GM13976 (cell line): ENCODE measurements around the gene CCDC170.

ENCODE experiments used
- DNase-seq: peaks from one replicate; pipeline ENCODE4 v3.0.0; 2012; ENCODE audit warnings: low spot score
- in situ Hi-C: fragments of 300-500 bp; cut with MboI; formaldehyde crosslinking; loops from one replicate; pipeline ENCODE4 v1.12.0; 2022; ENCODE audit warnings: low sequenced_read_pairs, mixed read lengths, inconsistent platforms; ENCODE audit not compliant: unreplicated experiment
- TF ChIP-seq, protein P1 (sequence below): IDR thresholded peaks from 2 replicates; pipeline ENCODE4 v1.5.1; 2012; ENCODE audit warnings: borderline replicate concordance, mild to moderate bottlenecking; ENCODE audit not compliant: insufficient read depth; ENCODE audit errors: extremely low read depth, missing control alignments, control extremely low read depth

The CCDC170 gene

GRCh38 chr6:151592449-151593159 lies 98.8 kb downstream of the CCDC170 start:
- DNase-seq = no peak
- TF ChIP-seq, protein P1, sequence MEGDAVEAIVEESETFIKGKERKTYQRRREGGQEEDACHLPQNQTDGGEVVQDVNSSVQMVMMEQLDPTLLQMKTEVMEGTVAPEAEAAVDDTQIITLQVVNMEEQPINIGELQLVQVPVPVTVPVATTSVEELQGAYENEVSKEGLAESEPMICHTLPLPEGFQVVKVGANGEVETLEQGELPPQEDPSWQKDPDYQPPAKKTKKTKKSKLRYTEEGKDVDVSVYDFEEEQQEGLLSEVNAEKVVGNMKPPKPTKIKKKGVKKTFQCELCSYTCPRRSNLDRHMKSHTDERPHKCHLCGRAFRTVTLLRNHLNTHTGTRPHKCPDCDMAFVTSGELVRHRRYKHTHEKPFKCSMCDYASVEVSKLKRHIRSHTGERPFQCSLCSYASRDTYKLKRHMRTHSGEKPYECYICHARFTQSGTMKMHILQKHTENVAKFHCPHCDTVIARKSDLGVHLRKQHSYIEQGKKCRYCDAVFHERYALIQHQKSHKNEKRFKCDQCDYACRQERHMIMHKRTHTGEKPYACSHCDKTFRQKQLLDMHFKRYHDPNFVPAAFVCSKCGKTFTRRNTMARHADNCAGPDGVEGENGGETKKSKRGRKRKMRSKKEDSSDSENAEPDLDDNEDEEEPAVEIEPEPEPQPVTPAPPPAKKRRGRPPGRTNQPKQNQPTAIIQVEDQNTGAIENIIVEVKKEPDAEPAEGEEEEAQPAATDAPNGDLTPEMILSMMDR = no peak
- in situ Hi-C loops = no loop called here

DNA sequence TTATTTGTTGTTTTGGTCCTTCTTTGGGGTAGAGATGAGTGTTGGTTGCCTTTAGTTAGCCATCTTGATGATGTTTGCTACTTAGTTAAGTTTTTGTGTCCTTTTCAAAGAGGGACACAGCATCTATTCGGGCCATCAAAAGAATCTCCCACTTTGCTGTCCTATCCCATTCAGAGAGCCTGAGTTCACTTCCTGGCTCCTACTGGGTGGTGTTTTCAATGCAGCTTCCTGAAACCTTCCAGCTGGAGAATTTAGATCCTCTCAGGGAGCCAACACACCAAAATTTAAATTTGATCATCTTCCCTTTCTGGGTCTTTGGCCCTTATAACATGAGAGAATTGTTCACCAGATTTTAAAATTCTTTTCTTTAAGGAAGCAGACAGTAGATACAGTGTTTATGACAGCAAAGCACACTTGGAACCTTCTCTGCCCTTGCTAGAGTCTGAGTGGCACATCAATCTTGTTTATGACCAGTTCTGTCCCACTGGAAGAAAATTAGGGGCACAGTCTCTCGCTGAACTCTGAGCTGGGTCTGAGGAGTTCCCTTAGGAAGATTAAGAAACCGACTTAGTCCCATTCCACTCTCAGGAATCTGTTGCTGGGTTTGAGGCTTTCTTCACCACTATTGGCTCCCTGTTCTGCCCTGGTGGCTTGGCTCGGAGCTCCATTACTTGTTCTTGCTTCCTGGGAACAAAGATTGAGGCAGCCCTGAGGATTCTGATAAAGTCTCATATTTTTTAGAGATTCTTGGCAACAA lies 115.5 kb downstream of the CCDC170 start:
- in situ Hi-C loops = no loop called here
- TF ChIP-seq, protein P1 = no peak
- DNase-seq = no peak

- in situ Hi-C loops = no loop called here
- TF ChIP-seq, protein P1 = no peak
- no peak for DNase-seq
Observed at GRCh38 chr6:151610326-151610725, 116.5 kb downstream of the CCDC170 start.

GRCh38 chr6:151614630-151615029 lies 120.8 kb downstream of the CCDC170 start:
- TF ChIP-seq, protein P1 = no peak
- DNase-seq = no peak
- in situ Hi-C loops = no loop called here

DNA sequence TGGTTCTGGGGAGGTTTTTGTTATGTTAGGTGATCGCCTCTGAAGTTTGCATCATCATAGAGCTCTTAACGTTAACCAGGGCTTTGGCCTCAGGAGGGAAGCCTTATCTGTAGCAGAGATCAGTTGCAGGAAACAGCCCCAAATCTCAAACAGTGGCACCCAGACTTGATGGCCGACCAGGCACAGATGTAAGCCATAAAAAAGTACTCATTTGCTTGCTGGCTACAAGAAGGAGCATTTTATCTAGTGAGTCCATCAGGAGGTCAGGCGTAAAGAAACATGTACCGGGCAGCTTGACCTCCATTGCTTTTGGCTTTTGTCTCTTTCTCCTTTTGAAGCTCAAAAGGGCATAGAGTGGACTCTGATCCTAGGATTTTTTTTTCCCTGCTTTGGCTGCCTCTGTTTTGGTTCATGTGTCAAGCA lies 122.3 kb downstream of the CCDC170 start:
- no peak for DNase-seq
- TF ChIP-seq, protein P1 = no peak
- in situ Hi-C loops = no loop called here

GRCh38 chr6:151616600-151616999 lies 122.8 kb downstream of the CCDC170 start:
- in situ Hi-C loops = no loop called here
- TF ChIP-seq, protein P1 = no peak
- no peak for DNase-seq
